Measurements from ENCODE around the gene SCD. TPM values are rescaled to one million over a fixed set of nuclear protein-coding genes. Genes with fewer than 3 reads are reported as not detected.

Gene SCD
- total RNA-seq, 1 donor from 2014 or later, result 81.4 TPM

GRCh38 chr10:100345570-100346330 lies 1.3 kb upstream of the SCD start:
- Mint-ChIP-seq H3K27ac (ENCODE audit: unreplicated experiment) (peak overlapping the region; percentile 82), H3K36me3 (ENCODE audit: unreplicated experiment) (peaks cover 14% of the 10 kb centered on the region), H3K4me1 (ENCODE audit: unreplicated experiment) (peaks cover 62% of the 10 kb centered on the region), H3K27me3 (ENCODE audit: unreplicated experiment) (no peaks in the 10 kb centered on the region), H3K4me3 (ENCODE audit: unreplicated experiment) (peak overlapping the region; percentile 95), H3K9me3 (ENCODE audit: unreplicated experiment) (no peaks in the 10 kb centered on the region)
- TF ChIP-seq, protein P1, sequence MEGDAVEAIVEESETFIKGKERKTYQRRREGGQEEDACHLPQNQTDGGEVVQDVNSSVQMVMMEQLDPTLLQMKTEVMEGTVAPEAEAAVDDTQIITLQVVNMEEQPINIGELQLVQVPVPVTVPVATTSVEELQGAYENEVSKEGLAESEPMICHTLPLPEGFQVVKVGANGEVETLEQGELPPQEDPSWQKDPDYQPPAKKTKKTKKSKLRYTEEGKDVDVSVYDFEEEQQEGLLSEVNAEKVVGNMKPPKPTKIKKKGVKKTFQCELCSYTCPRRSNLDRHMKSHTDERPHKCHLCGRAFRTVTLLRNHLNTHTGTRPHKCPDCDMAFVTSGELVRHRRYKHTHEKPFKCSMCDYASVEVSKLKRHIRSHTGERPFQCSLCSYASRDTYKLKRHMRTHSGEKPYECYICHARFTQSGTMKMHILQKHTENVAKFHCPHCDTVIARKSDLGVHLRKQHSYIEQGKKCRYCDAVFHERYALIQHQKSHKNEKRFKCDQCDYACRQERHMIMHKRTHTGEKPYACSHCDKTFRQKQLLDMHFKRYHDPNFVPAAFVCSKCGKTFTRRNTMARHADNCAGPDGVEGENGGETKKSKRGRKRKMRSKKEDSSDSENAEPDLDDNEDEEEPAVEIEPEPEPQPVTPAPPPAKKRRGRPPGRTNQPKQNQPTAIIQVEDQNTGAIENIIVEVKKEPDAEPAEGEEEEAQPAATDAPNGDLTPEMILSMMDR (IDR thresholded peaks at IDR 0.05), result no peak
- DNase-seq (ENCODE audit: extremely low spot score, unreplicated experiment), result no peak

GRCh38 chr10:100346351-100346764 lies 675 bp upstream of the SCD start:
- Mint-ChIP-seq H3K27ac (ENCODE audit: unreplicated experiment) (peak overlapping the region; percentile 82), H3K4me3 (ENCODE audit: unreplicated experiment) (peak overlapping the region; percentile 95), H3K9me3 (ENCODE audit: unreplicated experiment) (no peaks in the 10 kb centered on the region), H3K36me3 (ENCODE audit: unreplicated experiment) (peaks cover 19% of the 10 kb centered on the region), H3K27me3 (ENCODE audit: unreplicated experiment) (no peaks in the 10 kb centered on the region), H3K4me1 (ENCODE audit: unreplicated experiment) (peaks cover 62% of the 10 kb centered on the region)
- TF ChIP-seq, protein P1 (IDR thresholded peaks at IDR 0.05), result no peak
- peak; percentile 89 for DNase-seq (ENCODE audit: extremely low spot score, unreplicated experiment)

- Mint-ChIP-seq H3K36me3 (ENCODE audit: unreplicated experiment) (peaks cover 28% of the 10 kb centered on the region), H3K9me3 (ENCODE audit: unreplicated experiment) (no peaks in the 10 kb centered on the region), H3K4me3 (ENCODE audit: unreplicated experiment) (peak overlapping the region; percentile 95), H3K27ac (ENCODE audit: unreplicated experiment) (peak overlapping the region; percentile 88), H3K27me3 (ENCODE audit: unreplicated experiment) (no peaks in the 10 kb centered on the region), H3K4me1 (ENCODE audit: unreplicated experiment) (peaks cover 53% of the 10 kb centered on the region)
- TF ChIP-seq, protein P1 (IDR thresholded peaks at IDR 0.05), result no peak
- no peak for DNase-seq (ENCODE audit: extremely low spot score, unreplicated experiment)
These were observed 649 bp downstream of the SCD start for GRCh38 chr10:100347568-100348195.

GRCh38 chr10:100348389-100348927 lies 1.4 kb downstream of the SCD start:
- peaks cover 53% of the 10 kb centered on the region for H3K4me1 Mint-ChIP-seq (ENCODE audit: unreplicated experiment)
- no peak for DNase-seq (ENCODE audit: extremely low spot score, unreplicated experiment)
- TF ChIP-seq, protein P1 (IDR thresholded peaks at IDR 0.05), result no peak
- no peaks in the 10 kb centered on the region for H3K9me3 Mint-ChIP-seq (ENCODE audit: unreplicated experiment)
- H3K27me3 Mint-ChIP-seq (ENCODE audit: unreplicated experiment), result no peaks in the 10 kb centered on the region
- H3K36me3 Mint-ChIP-seq (ENCODE audit: unreplicated experiment), result peaks cover 36% of the 10 kb centered on the region
- H3K4me3 Mint-ChIP-seq (ENCODE audit: unreplicated experiment), result peak overlapping the region; percentile 95
- no peak overlapping the region for H3K27ac Mint-ChIP-seq (ENCODE audit: unreplicated experiment)

DNA sequence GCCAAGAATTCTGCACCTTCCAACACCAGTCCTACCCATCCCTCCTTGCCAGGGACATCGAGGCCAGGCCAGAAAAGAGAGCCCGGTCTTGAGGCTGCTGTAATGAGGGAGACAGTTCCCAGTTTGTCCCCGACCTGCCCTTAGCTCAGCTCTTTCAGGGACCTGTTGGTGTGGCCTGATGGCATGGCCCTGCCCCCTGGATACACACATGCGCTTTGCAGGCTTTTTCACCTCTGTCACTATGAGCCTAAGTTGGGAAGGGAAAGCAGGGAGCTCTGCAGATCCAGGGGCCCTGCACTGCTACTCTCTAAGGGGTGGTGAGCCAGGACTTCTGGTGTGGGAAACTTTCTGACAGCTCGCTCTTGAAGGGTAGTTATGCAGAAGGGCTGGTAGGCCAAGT lies 2.1 kb downstream of the SCD start:
- Mint-ChIP-seq H3K27ac (ENCODE audit: unreplicated experiment) (no peak overlapping the region), H3K27me3 (ENCODE audit: unreplicated experiment) (no peaks in the 10 kb centered on the region), H3K36me3 (ENCODE audit: unreplicated experiment) (peaks cover 41% of the 10 kb centered on the region), H3K9me3 (ENCODE audit: unreplicated experiment) (no peaks in the 10 kb centered on the region), H3K4me3 (ENCODE audit: unreplicated experiment) (peak overlapping the region; percentile 95), H3K4me1 (ENCODE audit: unreplicated experiment) (peaks cover 53% of the 10 kb centered on the region)
- TF ChIP-seq, protein P1 (IDR thresholded peaks at IDR 0.05), result no peak
- no peak for DNase-seq (ENCODE audit: extremely low spot score, unreplicated experiment)

Data from osteocyte (in vitro differentiated cells).